Stimulated activated naive B cell treated with anti-CD40 and anti-IgM and Interleukin-4, amounts not matched to agents 10 μg/mL and 1 μg/mL and 100 μg/mL, for 72 hours (primary cell): ENCODE data around the gene ARHGAP45.
"Not testable (repeated sequence)": the region's sequence is repeated elsewhere in the genome, so short reads cannot be mapped to it uniquely, and the experiment has no call there.

Source experiments
- ATAC-seq, 2 donors: fragments of 150-1000 bp; cut with Tn5 transposase; replicated peaks; 2 replicates each; pipeline ENCODE4 v1.10.0; 2021; ENCODE audit warnings: moderate library complexity in 1 of 2
- DNase-seq: peaks from one replicate; pipeline ENCODE4 v3.0.0; 2021
- H3K27ac Mint-ChIP-seq: one replicate; pipeline ENCODE4 v1.8.0; 2022; ENCODE audit warnings: mild to moderate bottlenecking, mixed read lengths
- H3K27me3 Mint-ChIP-seq, 2 donors: one replicate each; pipeline ENCODE4 v1.8.0; 2022; ENCODE audit warnings: mixed read lengths in 2 of 2
- H3K36me3 Mint-ChIP-seq, 2 donors: one replicate each; pipeline ENCODE4 v1.8.0; 2022; ENCODE audit warnings: mixed read lengths in 2 of 2, mild to moderate bottlenecking in 1 of 2
- H3K4me1 Mint-ChIP-seq, 2 donors: one replicate each; pipeline ENCODE4 v1.8.0; 2022; ENCODE audit warnings: mixed read lengths in 2 of 2, mild to moderate bottlenecking in 1 of 2
- H3K4me3 Mint-ChIP-seq, 2 donors: one replicate each; pipeline ENCODE4 v1.8.0; 2022; ENCODE audit warnings: mild to moderate bottlenecking in 2 of 2, mixed read lengths in 2 of 2, moderate library complexity in 1 of 2
- H3K9me3 Mint-ChIP-seq, 2 donors: one replicate each; pipeline ENCODE4 v1.8.0; 2022; ENCODE audit warnings: mixed read lengths in 2 of 2, mild to moderate bottlenecking in 1 of 2

The ARHGAP45 gene

GRCh38 chr19:1110809-1111640 lies 44.1 kb downstream of the ARHGAP45 start:
- DNase-seq (no peak), ATAC-seq (no peak)
- no peaks in the 10 kb centered on the region for H3K9me3 Mint-ChIP-seq
- peaks cover 8 to 23% of the 10 kb centered on the region in 2 donors for H3K36me3 Mint-ChIP-seq
- H3K27ac Mint-ChIP-seq: peak overlapping the region; percentile 5
- peaks cover 1 to 20% of the 10 kb centered on the region in 2 donors for H3K4me1 Mint-ChIP-seq
- no peak overlapping the region for H3K4me3 Mint-ChIP-seq
- H3K27me3 Mint-ChIP-seq: no peaks in the 10 kb centered on the region

GRCh38 chr19:1111641-1112267 lies 44.8 kb downstream of the ARHGAP45 start:
- Mint-ChIP-seq H3K27me3 (no peaks in the 10 kb centered on the region), H3K27ac (peak overlapping the region; percentile 31), H3K9me3 (no peaks in the 10 kb centered on the region), H3K4me1 (peaks cover 1 to 15% of the 10 kb centered on the region in 2 donors), H3K4me3 (no peak overlapping the region), H3K36me3 (peaks cover 3 to 21% of the 10 kb centered on the region in 2 donors)
- no peak for ATAC-seq
- no peak for DNase-seq

GRCh38 chr19:1112268-1113029 lies 45.5 kb downstream of the ARHGAP45 start:
- no peak for ATAC-seq
- no peak overlapping the region for H3K27ac Mint-ChIP-seq
- DNase-seq: no peak
- H3K4me1 Mint-ChIP-seq: peaks cover 1 to 9% of the 10 kb centered on the region in 2 donors
- no peaks in the 10 kb centered on the region for H3K9me3 Mint-ChIP-seq
- no peaks in the 10 kb centered on the region for H3K27me3 Mint-ChIP-seq
- H3K36me3 Mint-ChIP-seq: peaks cover 3 to 20% of the 10 kb centered on the region in 2 donors
- H3K4me3 Mint-ChIP-seq: no peak overlapping the region

GRCh38 chr19:1113030-1113985 lies 46.3 kb downstream of the ARHGAP45 start:
- Mint-ChIP-seq H3K4me3 (no peak overlapping the region), H3K27me3 (no peaks in the 10 kb centered on the region), H3K36me3 (peaks cover 11 to 20% of the 10 kb centered on the region in 2 donors), H3K9me3 (no peaks in the 10 kb centered on the region), H3K27ac (peak overlapping the region; percentile 47), H3K4me1 (peaks cover 1 to 9% of the 10 kb centered on the region in 2 donors)
- peak; percentile 73 for DNase-seq
- ATAC-seq: peak; percentile 86 to 91

GRCh38 chr19:1113986-1114483 lies 47.1 kb downstream of the ARHGAP45 start:
- H3K9me3 Mint-ChIP-seq: no peaks in the 10 kb centered on the region
- ATAC-seq (no peak), DNase-seq (no peak)
- H3K4me3 Mint-ChIP-seq: no peak overlapping the region
- no peaks in the 10 kb centered on the region for H3K27me3 Mint-ChIP-seq
- no peak overlapping the region for H3K27ac Mint-ChIP-seq
- H3K36me3 Mint-ChIP-seq: peaks cover 19 to 23% of the 10 kb centered on the region in 2 donors
- peaks cover 1 to 9% of the 10 kb centered on the region in 2 donors for H3K4me1 Mint-ChIP-seq

GRCh38 chr19:1114728-1115127 lies 47.8 kb downstream of the ARHGAP45 start:
- not testable (repeated sequence) for H3K4me3 Mint-ChIP-seq, H3K27ac Mint-ChIP-seq, ATAC-seq, H3K27me3 Mint-ChIP-seq, H3K4me1 Mint-ChIP-seq, H3K9me3 Mint-ChIP-seq, DNase-seq
- peaks cover 21 to 25% of the 10 kb centered on the region in 2 donors for H3K36me3 Mint-ChIP-seq

GRCh38 chr19:1115646-1116420 lies 48.9 kb downstream of the ARHGAP45 start:
- peaks cover 1 to 9% of the 10 kb centered on the region in 2 donors for H3K4me1 Mint-ChIP-seq
- no peak overlapping the region for H3K4me3 Mint-ChIP-seq
- no peaks in the 10 kb centered on the region for H3K9me3 Mint-ChIP-seq
- no peak overlapping the region for H3K27ac Mint-ChIP-seq
- H3K36me3 Mint-ChIP-seq: peaks cover 30 to 32% of the 10 kb centered on the region in 2 donors
- H3K27me3 Mint-ChIP-seq: no peaks in the 10 kb centered on the region
- DNase-seq: no peak
- no peak for ATAC-seq

- Mint-ChIP-seq H3K27me3 (no peaks in the 10 kb centered on the region), H3K4me1 (peaks cover 1 to 9% of the 10 kb centered on the region in 2 donors), H3K9me3 (no peaks in the 10 kb centered on the region), H3K27ac (no peak overlapping the region), H3K36me3 (peaks cover 37 to 41% of the 10 kb centered on the region in 2 donors), H3K4me3 (no peak overlapping the region)
- no peak for ATAC-seq
- DNase-seq: no peak
Observed at GRCh38 chr19:1116726-1117581, 50.0 kb downstream of the ARHGAP45 start.

GRCh38 chr19:1117654-1118053 lies 50.7 kb downstream of the ARHGAP45 start:
- Mint-ChIP-seq H3K36me3 (peaks cover 37 to 45% of the 10 kb centered on the region in 2 donors), H3K27me3 (no peaks in the 10 kb centered on the region), H3K9me3 (no peaks in the 10 kb centered on the region), H3K4me3 (no peak overlapping the region), H3K4me1 (peaks cover 1 to 9% of the 10 kb centered on the region in 2 donors), H3K27ac (no peak overlapping the region)
- no peak for DNase-seq
- no peak for ATAC-seq

GRCh38 chr19:1118999-1119398 lies 52.0 kb downstream of the ARHGAP45 start:
- H3K9me3 Mint-ChIP-seq: no peaks in the 10 kb centered on the region
- peaks cover 41 to 55% of the 10 kb centered on the region in 2 donors for H3K36me3 Mint-ChIP-seq
- H3K4me1 Mint-ChIP-seq: peaks cover 0 to 2% of the 10 kb centered on the region in 2 donors
- ATAC-seq (no peak), DNase-seq (no peak)
- no peaks in the 10 kb centered on the region for H3K27me3 Mint-ChIP-seq
- no peak overlapping the region for H3K27ac Mint-ChIP-seq
- no peak overlapping the region for H3K4me3 Mint-ChIP-seq

- Mint-ChIP-seq H3K4me3 (no peak overlapping the region), H3K4me1 (peaks cover 0 to 2% of the 10 kb centered on the region in 2 donors), H3K36me3 (peaks cover 40 to 59% of the 10 kb centered on the region in 2 donors), H3K27ac (no peak overlapping the region), H3K9me3 (no peaks in the 10 kb centered on the region), H3K27me3 (no peaks in the 10 kb centered on the region)
- no peak for ATAC-seq
- no peak for DNase-seq
Observed at GRCh38 chr19:1119475-1120217, 52.7 kb downstream of the ARHGAP45 start.
